NOMO-1 treated with DMSO at 0.1 percent for 48 hours (cell line): ENCODE measurements around the gene TMC4.
"Not testable (repeated sequence)": the region's sequence is repeated elsewhere in the genome, so short reads cannot be mapped to it uniquely, and the experiment has no call there.

Source experiments
- DNase-seq: peaks from one replicate; lab custom pipeline; 2025; ENCODE audit not compliant: unreplicated experiment; lab: John Stamatoyannopoulos, UW

The TMC4 gene

GRCh38 chr19:54204767-54205468, 32.0 kb upstream of the TMC4 start:
- no peak for DNase-seq

GRCh38 chr19:54203151-54203611, 30.2 kb upstream of the TMC4 start:
- DNase-seq, result no peak

- no peak for DNase-seq
Measured at GRCh38 chr19:54201980-54202379, 29.0 kb upstream of the TMC4 start.

- DNase-seq, result no peak
Measured at GRCh38 chr19:54201172-54201701, 28.3 kb upstream of the TMC4 start.

- DNase-seq, result no peak
Measured at GRCh38 chr19:54199401-54199800, 26.4 kb upstream of the TMC4 start.

GRCh38 chr19:54197121-54197520, 24.2 kb upstream of the TMC4 start:
- DNase-seq, result no peak

GRCh38 chr19:54196536-54196935, 23.6 kb upstream of the TMC4 start:
- DNase-seq, result no peak

GRCh38 chr19:54194463-54194862, 21.5 kb upstream of the TMC4 start:
- not testable (repeated sequence) for DNase-seq

GRCh38 chr19:54193011-54193410, 20.1 kb upstream of the TMC4 start:
- no peak for DNase-seq

GRCh38 chr19:54191811-54192453, 19.0 kb upstream of the TMC4 start:
- no peak for DNase-seq

GRCh38 chr19:54191011-54191810, 18.3 kb upstream of the TMC4 start, which contains the start of gene TSEN34:
Gene TSEN34, plus strand, starts transcription at chr19:54191308. Its CDS starts 57 bp downstream, at chr19:54191365.
- peak; percentile 83 for DNase-seq

- peak; percentile 99 for DNase-seq
Measured at GRCh38 chr19:54190503-54191010, 17.6 kb upstream of the TMC4 start.

GRCh38 chr19:54189735-54190502, 17.0 kb upstream of the TMC4 start:
- DNase-seq, result peak; percentile 100

- DNase-seq, result no peak
Measured at GRCh38 chr19:54189145-54189734, 16.3 kb upstream of the TMC4 start, which contains the start of gene MBOAT7. Gene MBOAT7, minus strand, starts transcription at chr19:54189580. Its CDS starts 1,072 bp downstream, at chr19:54188508.

GRCh38 chr19:54188215-54188871, 15.4 kb upstream of the TMC4 start:
- peak; percentile 82 for DNase-seq

- no peak for DNase-seq
Measured at GRCh38 chr19:54186934-54187381, 14.0 kb upstream of the TMC4 start.

GRCh38 chr19:54186351-54186750, 13.4 kb upstream of the TMC4 start:
- DNase-seq, result no peak

GRCh38 chr19:54183431-54183830, 10.5 kb upstream of the TMC4 start:
- DNase-seq, result no peak

- DNase-seq, result not testable (repeated sequence)
Measured at GRCh38 chr19:54181894-54182293, 8.9 kb upstream of the TMC4 start.
